Astrocyte of the spinal cord (primary cell): ENCODE measurements around the gene KCP.

Experiments used
- DNase-seq: peaks from one replicate; pipeline ENCODE4 v3.0.0; 2011; ENCODE audit warnings: low read depth, low spot score
- H3K4me3 ChIP-seq: 2 replicates; pipeline ENCODE4 v1.5.1; 2011; ENCODE audit warnings: low read depth, mild to moderate bottlenecking, low read length, moderate library complexity
- CTCF ChIP-seq: IDR thresholded peaks from 2 replicates; pipeline ENCODE4 v1.5.1; 2012; ENCODE audit warnings: low read depth, mild to moderate bottlenecking, low read length, inconsistent platforms
- in situ Hi-C: cut with HindIII; loops from 2 replicates; pipeline ENCODE4 v1.10.0; 2017; ENCODE audit warnings: low sequenced_read_pairs

The KCP gene

DNA sequence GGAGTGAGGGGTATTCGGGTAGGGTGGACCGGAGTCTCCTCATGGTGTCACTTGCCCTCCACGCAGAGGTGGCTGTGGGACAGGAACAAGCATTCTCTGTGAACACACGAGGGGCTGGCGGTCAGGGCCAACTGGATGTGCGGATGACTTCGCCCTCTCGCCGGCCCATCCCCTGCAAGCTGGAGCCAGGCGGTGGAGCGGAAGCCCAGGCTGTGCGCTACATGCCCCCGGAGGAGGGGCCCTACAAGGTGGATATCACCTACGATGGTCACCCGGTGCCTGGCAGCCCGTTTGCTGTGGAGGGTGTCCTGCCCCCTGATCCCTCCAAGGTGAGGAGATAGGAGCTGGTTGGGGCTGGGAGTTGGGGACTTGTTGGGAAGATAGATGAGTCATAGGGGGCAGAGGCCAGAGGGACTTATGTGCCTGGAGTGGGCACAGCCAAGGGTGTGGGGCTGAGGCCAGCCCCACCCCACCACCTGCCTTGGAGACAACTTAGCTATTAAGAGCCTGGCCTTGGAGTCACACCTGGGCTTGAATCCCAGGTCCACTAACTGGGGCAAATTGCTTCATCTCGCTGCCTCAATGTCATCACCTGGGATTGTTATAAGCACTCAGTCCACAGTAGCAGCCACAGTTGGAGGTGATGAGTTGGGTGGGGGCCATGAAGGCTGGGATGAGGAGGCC is 66.4 kb downstream of the KCP start:
- H3K4me3 ChIP-seq: no peak overlapping the region
- in situ Hi-C loops: no loop called here
- no peak for TF ChIP-seq CTCF
- no peak for DNase-seq

DNA sequence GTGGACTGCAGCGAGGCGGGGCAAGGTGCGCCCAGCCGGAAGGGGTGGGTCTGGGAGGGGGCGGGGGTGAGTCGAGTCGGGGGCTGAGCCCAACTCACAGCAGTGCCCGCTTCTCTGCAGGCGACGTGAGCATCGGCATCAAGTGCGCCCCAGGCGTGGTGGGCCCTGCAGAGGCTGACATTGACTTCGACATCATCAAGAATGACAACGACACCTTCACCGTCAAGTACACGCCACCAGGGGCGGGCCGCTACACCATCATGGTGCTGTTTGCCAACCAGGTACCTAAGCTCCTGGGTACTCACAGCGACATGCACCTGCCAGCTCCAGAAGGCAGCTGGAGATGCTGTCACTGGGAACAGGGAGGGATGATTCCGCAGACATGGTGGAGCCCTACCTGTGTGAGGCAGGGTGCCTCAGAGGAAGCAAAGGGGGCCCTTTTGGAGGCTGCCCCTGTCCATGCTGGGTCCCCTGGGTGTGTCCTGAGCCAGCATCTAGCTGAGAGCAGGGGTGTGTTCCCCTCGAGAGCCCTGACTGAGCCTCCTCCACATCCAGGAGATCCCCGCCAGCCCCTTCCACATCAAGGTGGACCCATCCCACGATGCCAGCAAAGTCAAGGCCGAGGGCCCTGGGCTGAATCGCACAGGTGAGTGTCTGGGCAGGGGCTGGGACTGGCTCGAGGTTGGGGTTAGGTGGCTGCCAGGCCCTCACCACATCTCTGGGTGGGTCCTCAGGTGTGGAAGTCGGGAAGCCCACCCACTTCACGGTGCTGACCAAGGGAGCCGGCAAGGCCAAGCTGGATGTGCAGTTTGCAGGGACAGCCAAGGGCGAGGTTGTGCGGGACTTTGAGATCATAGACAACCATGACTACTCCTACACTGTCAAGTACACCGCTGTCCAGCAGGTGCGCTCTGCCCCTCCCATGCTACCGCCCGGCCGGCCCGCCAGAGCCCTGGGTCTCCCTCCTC is 67.6 kb downstream of the KCP start:
- no peak for DNase-seq
- H3K4me3 ChIP-seq: no peak overlapping the region
- TF ChIP-seq CTCF: no peak
- in situ Hi-C loops: no loop called here

GRCh38 chr7:128841921-128842673 is 68.4 kb downstream of the KCP start:
- DNase-seq: no peak
- H3K4me3 ChIP-seq: no peak overlapping the region
- in situ Hi-C loops: no loop called here
- TF ChIP-seq CTCF: peak; percentile 81

DNA sequence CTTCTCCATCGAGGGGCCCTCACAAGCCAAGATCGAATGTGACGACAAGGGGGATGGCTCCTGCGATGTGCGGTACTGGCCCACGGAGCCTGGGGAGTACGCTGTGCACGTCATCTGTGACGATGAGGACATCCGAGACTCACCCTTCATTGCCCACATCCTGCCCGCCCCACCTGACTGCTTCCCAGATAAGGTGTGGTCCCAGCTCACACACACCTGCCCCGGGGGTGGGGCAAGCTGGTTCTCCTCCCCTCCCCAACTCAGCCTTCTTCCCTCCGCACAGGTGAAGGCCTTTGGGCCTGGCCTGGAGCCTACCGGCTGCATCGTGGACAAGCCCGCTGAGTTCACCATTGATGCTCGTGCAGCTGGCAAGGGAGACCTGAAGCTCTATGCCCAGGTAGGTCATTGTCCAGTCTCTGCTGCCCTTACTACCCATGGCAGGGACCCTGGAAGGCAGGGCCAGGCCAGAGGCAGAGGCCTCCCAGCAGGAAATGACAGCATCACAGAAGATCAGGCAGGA is 69.3 kb downstream of the KCP start:
- DNase-seq: no peak
- no peak overlapping the region for H3K4me3 ChIP-seq
- in situ Hi-C loops: no loop called here
- no peak for TF ChIP-seq CTCF

DNA sequence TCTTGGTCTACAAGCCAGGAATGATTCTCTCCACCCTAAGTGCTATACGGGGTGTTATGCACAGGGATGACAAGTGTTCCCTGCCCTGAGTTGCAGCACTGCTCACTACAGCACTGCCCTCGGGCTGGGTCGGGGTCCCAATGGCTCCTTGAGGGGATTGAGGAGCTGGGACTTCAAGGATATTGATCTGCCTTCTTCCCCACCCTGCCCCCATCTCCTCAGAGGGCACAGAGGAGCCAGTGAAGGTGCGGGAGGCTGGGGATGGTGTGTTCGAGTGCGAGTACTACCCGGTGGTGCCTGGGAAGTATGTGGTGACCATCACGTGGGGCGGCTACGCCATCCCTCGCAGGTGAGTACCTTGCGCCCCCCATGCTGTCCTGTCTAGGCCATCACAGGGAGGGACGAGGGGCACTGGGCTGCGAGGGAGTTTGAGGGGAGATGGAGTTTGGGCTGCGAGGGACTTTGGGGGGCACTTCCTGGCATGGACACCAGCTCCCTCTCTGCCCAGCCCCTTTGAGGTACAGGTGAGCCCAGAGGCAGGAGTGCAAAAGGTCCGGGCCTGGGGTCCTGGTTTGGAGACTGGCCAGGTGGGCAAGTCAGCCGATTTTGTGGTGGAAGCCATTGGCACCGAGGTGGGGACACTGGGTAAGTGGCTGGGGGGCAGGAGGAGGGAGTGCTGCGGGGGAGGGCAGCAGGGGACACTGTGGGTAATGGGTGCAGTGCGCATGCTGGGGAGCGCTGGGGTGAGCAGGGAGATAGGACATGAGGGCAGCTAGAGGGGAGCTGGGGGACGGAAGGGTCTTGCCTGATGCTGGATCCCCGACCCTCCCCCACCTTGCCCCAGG is 70.0 kb downstream of the KCP start:
- TF ChIP-seq CTCF: no peak
- in situ Hi-C loops: no loop called here
- DNase-seq: no peak
- no peak overlapping the region for H3K4me3 ChIP-seq

DNA sequence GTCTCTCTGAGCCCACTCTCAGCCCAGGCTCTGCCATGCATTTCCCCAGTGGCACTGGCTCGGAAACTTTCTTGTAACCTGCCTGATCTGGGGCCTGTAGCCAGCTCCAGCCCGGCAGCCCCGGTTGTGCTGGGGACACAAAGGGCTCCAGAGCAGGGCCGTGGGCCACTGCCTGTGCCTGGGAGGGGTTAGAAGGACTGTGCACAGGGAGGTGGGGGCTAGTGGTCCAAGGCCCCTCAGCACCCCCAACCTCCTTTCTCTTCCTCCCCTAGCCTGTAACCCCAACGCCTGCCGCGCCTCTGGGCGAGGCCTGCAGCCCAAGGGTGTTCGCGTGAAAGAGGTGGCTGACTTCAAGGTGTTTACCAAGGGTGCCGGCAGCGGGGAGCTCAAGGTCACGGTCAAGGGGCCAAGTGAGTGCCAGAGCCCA is 70.7 kb downstream of the KCP start:
- in situ Hi-C loops: no loop called here
- no peak for TF ChIP-seq CTCF
- DNase-seq: no peak
- H3K4me3 ChIP-seq: no peak overlapping the region
